HCT116 (cell line): ENCODE data around the gene SLC27A4.

ENCODE experiments used
- CTCF ChIP-seq, 3 experiments: fragments of 200-600 bp in 1 of 3; sonication (generic) in 1 of 3; IDR thresholded peaks in 2 of 3; conservative IDR thresholded peaks in 1 of 3; 2 replicates each; pipeline ENCODE4 v1.5.1; 2012 to 2017; ENCODE audit warnings: low read depth in 2 of 3, low read length in 2 of 3, antibody characterized with exemption in 1 of 3, borderline replicate concordance in 1 of 3, control low read depth in 1 of 3, mild to moderate bottlenecking in 1 of 3, mixed read lengths in 1 of 3, mixed run types in 1 of 3, moderate library complexity in 1 of 3; ENCODE audit not compliant: insufficient read depth in 1 of 3
- EZH2 ChIP-seq: fragments of 200-600 bp; sonication (generic); IDR thresholded peaks from 2 replicates; pipeline ENCODE4 v1.6.1; 2017; ENCODE audit warnings: antibody characterized with exemption, mixed run types
- POLR2A ChIP-seq: IDR thresholded peaks from 2 replicates; pipeline ENCODE4 v1.7.0; 2011; ENCODE audit warnings: borderline replicate concordance; ENCODE audit not compliant: insufficient read depth, insufficient read length; ENCODE audit errors: extremely low read depth
- TF ChIP-seq, protein P1 (sequence below): IDR thresholded peaks from 2 replicates; pipeline ENCODE4 v1.6.1; 2012; ENCODE audit warnings: low read depth

DNA sequence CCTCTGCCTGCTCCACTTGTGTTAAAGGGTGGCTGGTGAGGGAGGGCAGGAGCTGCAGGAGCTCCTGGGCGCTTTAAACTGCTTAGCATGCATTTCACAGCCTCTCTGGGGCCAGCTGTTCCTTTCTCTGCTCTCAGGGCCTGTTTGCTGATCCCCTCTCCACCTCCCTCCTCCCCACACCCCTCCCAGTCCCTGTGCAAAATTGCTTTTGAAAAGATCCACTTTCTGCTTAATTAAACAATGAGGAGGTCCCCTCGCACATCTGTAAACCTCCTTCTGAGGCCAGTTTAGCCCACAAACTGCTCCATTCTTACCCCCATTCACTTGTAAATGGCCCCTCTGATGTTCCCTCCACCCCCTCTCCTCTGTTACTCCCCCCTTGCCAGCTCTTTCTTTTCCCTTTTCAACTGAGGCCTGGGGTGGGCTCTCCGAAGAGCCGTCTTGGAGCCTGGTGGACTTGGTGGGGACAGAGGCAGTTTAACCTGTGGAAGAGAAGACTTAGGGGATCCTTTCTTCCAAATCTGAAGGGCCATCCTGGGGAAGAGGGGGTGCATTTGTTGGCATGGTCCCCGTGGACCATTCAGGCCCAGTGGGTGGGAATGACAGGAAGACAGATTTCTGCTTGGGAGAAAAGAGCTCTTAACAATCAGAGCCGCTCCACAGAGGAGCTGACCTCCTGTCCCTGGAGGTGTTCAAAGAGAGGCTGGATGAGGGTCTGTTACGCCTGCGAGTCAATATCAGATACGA, 42.9 kb downstream of the SLC27A4 start:
- no peak for TF ChIP-seq CTCF (IDR thresholded peaks at IDR 0.05 in 2 of 3, conservative IDR thresholded peaks at IDR 0.05 in 1 of 3; ENCODE audit: borderline replicate concordance in 1 of 3, insufficient read depth in 1 of 3, low read depth in 2 of 3, low read length in 2 of 3)
- no peak for TF ChIP-seq POLR2A
- TF ChIP-seq, protein P1, sequence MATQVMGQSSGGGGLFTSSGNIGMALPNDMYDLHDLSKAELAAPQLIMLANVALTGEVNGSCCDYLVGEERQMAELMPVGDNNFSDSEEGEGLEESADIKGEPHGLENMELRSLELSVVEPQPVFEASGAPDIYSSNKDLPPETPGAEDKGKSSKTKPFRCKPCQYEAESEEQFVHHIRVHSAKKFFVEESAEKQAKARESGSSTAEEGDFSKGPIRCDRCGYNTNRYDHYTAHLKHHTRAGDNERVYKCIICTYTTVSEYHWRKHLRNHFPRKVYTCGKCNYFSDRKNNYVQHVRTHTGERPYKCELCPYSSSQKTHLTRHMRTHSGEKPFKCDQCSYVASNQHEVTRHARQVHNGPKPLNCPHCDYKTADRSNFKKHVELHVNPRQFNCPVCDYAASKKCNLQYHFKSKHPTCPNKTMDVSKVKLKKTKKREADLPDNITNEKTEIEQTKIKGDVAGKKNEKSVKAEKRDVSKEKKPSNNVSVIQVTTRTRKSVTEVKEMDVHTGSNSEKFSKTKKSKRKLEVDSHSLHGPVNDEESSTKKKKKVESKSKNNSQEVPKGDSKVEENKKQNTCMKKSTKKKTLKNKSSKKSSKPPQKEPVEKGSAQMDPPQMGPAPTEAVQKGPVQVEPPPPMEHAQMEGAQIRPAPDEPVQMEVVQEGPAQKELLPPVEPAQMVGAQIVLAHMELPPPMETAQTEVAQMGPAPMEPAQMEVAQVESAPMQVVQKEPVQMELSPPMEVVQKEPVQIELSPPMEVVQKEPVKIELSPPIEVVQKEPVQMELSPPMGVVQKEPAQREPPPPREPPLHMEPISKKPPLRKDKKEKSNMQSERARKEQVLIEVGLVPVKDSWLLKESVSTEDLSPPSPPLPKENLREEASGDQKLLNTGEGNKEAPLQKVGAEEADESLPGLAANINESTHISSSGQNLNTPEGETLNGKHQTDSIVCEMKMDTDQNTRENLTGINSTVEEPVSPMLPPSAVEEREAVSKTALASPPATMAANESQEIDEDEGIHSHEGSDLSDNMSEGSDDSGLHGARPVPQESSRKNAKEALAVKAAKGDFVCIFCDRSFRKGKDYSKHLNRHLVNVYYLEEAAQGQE, result no peak
- TF ChIP-seq EZH2, result no peak
